Measurements from ENCODE around the gene ZNF438. TPM values are rescaled to one million over a fixed set of nuclear protein-coding genes. Genes with fewer than 3 reads are reported as not detected.

Gene ZNF438
- total and polyA plus RNA-seq, 10 of the 15 experiments (the other 5 are each of a cell fraction or from before 2014, with no cell fraction given), result 0.93 to 5.2 (median 1.9) TPM

DNA sequence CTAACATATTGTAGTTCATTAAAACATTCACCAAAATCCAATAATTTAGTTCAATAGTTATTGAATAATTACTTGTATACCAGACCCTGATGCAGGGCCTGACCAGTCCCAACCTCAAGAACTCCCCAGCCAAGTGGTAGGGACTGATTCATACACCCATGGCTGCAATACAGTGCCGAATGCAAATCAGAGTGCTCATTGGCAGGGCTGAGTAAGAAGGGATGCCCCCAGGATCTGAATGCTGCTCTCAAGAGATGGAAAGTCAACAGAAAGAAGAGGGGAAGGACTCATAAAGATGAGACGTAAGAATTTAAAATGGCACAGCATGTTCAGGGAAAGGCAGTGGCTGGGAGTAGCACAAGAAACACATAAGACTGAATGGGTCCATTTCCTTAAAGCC, 29.9 kb downstream of the ZNF438 start:
- Histone ChIP-seq H4K20me1 (ENCODE audit: control insufficient read depth, insufficient read depth) (no peaks in the 10 kb centered on the region), H3K27me3 (replicated peaks in 1 of 2; ENCODE audit: control insufficient read depth in 2 of 2, insufficient read depth in 2 of 2, low read length in 1 of 2) (no peaks in the 10 kb centered on the region), H3K27ac (ENCODE audit: control insufficient read depth, insufficient read depth) (no peak overlapping the region), H3K4me2 (ENCODE audit: control insufficient read depth, insufficient read depth) (no peak overlapping the region), H3K4me3 (no peak overlapping the region), H3K36me3 (ENCODE audit: control insufficient read depth in 2 of 2, insufficient read depth in 2 of 2, low read length in 1 of 2) (no peaks in the 10 kb centered on the region), H3K79me2 (ENCODE audit: control insufficient read depth, insufficient read depth, low read length) (no peaks in the 10 kb centered on the region), H3K9ac (ENCODE audit: control insufficient read depth, insufficient read depth, low read length) (no peak overlapping the region), H3K9me3 (replicated peaks; ENCODE audit: control insufficient read depth, insufficient read depth, low read length) (no peaks in the 10 kb centered on the region), H3K4me1 (ENCODE audit: control insufficient read depth, insufficient read depth, low read length) (peaks cover 4% of the 10 kb centered on the region; the same call in 1 of the 2 replicates), H2AFZ (ENCODE audit: control insufficient read depth, low read depth, low read length) (no peak overlapping the region)
- ChIA-PET SMC1A (ENCODE audit: uncharacterized antibody, unreplicated experiment) (no interaction called here), POLR2A (no interaction called here), RAD21 (ENCODE audit: unreplicated experiment) (no interaction called here), CTCF (no interaction called here)
- ATAC-seq, result no peak
- WGBS (ENCODE audit: insufficient coverage, insufficient replicate concordance, low lambda C conversion rate, missing lambda C conversion rate), result 73% methylated on average over 2 of the region's 2 CpGs
- no peak for FAIRE-seq
- TF ChIP-seq CHD2 (IDR thresholded peaks at IDR 0.05; ENCODE audit: borderline replicate concordance, low read depth, low read length), result no peak
- TF ChIP-seq ZNF24 (IDR thresholded peaks at IDR 0.05), result no peak
- no peak for TF ChIP-seq SRF (IDR thresholded peaks at IDR 0.05; ENCODE audit: low read depth in 2 of 2, low read length in 2 of 2)
- no peak for TF ChIP-seq SIN3A (IDR thresholded peaks at IDR 0.05; ENCODE audit: low read depth, low read length)
- TF ChIP-seq HDGF (IDR thresholded peaks at IDR 0.05), result no peak
- TF ChIP-seq GABPA (IDR thresholded peaks at IDR 0.05; ENCODE audit: low read depth), result no peak
- intact Hi-C loops (cut with micrococcal nuclease; ENCODE audit: unreplicated experiment), result loop anchor here (10.0 kb wide), 1 partner anchor 267 kb away; no protein-coding TSS in a partner anchor
- BruUV-seq (replicated peaks), result no TSS peak
- no peak for DNase-seq (ENCODE audit: low read depth, low spot score)
- in situ Hi-C loops (cut with MboI), result no loop called here

GRCh38 chr10:31000867-31001266, 30.8 kb downstream of the ZNF438 start:
- H3K79me2 ChIP-seq (ENCODE audit: control insufficient read depth, insufficient read depth, low read length), result no peaks in the 10 kb centered on the region
- H3K4me3 ChIP-seq, result no peak overlapping the region
- 51% methylated on average over 2 of the region's 2 CpGs for WGBS (ENCODE audit: insufficient coverage, insufficient replicate concordance, low lambda C conversion rate, missing lambda C conversion rate)
- no peak overlapping the region for H2AFZ ChIP-seq (ENCODE audit: control insufficient read depth, low read depth, low read length)
- ChIA-PET CTCF (no interaction called here), SMC1A (ENCODE audit: uncharacterized antibody, unreplicated experiment) (interaction anchor here (1.1 kb wide), 1 partner anchor 20 kb away, joined by 3 read pairs; no protein-coding TSS in a partner anchor), POLR2A (interaction anchor here (0.6 kb wide), 1 partner anchor 32 kb away, joined by 4 read pairs; no protein-coding TSS in a partner anchor), RAD21 (ENCODE audit: unreplicated experiment) (interaction anchor here (1.4 kb wide), 1 partner anchor 10 kb away, joined by 3 read pairs; no protein-coding TSS in a partner anchor)
- no peak overlapping the region for H3K9ac ChIP-seq (ENCODE audit: control insufficient read depth, insufficient read depth, low read length)
- in situ Hi-C loops (cut with MboI), result no loop called here
- no peaks in the 10 kb centered on the region for H4K20me1 ChIP-seq (ENCODE audit: control insufficient read depth, insufficient read depth)
- H3K27me3 ChIP-seq (replicated peaks in 1 of 2; ENCODE audit: control insufficient read depth in 2 of 2, insufficient read depth in 2 of 2, low read length in 1 of 2), result no peaks in the 10 kb centered on the region
- FAIRE-seq (no peak), DNase-seq (ENCODE audit: low read depth, low spot score) (no peak), ATAC-seq (no peak)
- H3K27ac ChIP-seq (ENCODE audit: control insufficient read depth, insufficient read depth), result no peak overlapping the region
- BruUV-seq (replicated peaks), result no TSS peak
- intact Hi-C loops (cut with micrococcal nuclease; ENCODE audit: unreplicated experiment), result loop anchor here (10.0 kb wide), 1 partner anchor 266 kb away; no protein-coding TSS in a partner anchor
- H3K4me2 ChIP-seq (ENCODE audit: control insufficient read depth, insufficient read depth), result no peak overlapping the region
- no peaks in the 10 kb centered on the region for H3K9me3 ChIP-seq (replicated peaks; ENCODE audit: control insufficient read depth, insufficient read depth, low read length)
- H3K4me1 ChIP-seq (ENCODE audit: control insufficient read depth, insufficient read depth, low read length), result peaks cover 4% of the 10 kb centered on the region; the same call in 1 of the 2 replicates
- H3K36me3 ChIP-seq (ENCODE audit: control insufficient read depth in 2 of 2, insufficient read depth in 2 of 2, low read length in 1 of 2), result no peaks in the 10 kb centered on the region
- no peak for TF ChIP-seq RCOR1 (conservative IDR thresholded peaks at IDR 0.05; ENCODE audit: low read depth, low read length)
- no peak for TF ChIP-seq ASH2L (IDR thresholded peaks at IDR 0.05; ENCODE audit: borderline replicate concordance, low read depth)
- TF ChIP-seq ATF2 (IDR thresholded peaks at IDR 0.05; ENCODE audit: low read length), result no peak
- no peak for TF ChIP-seq SMC3 (IDR thresholded peaks at IDR 0.05; ENCODE audit: borderline replicate concordance, low read length)
- TF ChIP-seq HCFC1 (IDR thresholded peaks at IDR 0.05; ENCODE audit: low read length), result no peak
- no peak for TF ChIP-seq NR2C1 (IDR thresholded peaks at IDR 0.05)
- no peak for TF ChIP-seq YBX1 (IDR thresholded peaks at IDR 0.05)
- TF ChIP-seq SMAD5 (IDR thresholded peaks at IDR 0.05; ENCODE audit: low read depth), result no peak
- TF ChIP-seq CHD1 (IDR thresholded peaks at IDR 0.05; ENCODE audit: low read depth, low read length), result no peak
- TF ChIP-seq NFYB (IDR thresholded peaks at IDR 0.05; ENCODE audit: insufficient read depth, low read depth, low read length), result no peak
- TF ChIP-seq HDAC6 (IDR thresholded peaks at IDR 0.05; ENCODE audit: unreplicated experiment), result no peak
- TF ChIP-seq POLR2AphosphoS2 (IDR thresholded peaks at IDR 0.05; ENCODE audit: low read depth, low read length), result no peak
- TF ChIP-seq TCF7 (IDR thresholded peaks at IDR 0.05; ENCODE audit: borderline replicate concordance), result no peak
